Stimulated activated effector memory CD8-positive, alpha-beta T cell treated with anti-CD3 and anti-CD28 coated beads, Interleukin-12 subunit alpha, Interleukin-12 subunit beta, amount 100 ng/mL, for 72 hours (primary cell): ENCODE measurements around the gene CMSS1.

Source experiments
- ATAC-seq: fragments of 150-1000 bp; cut with Tn5 transposase; 2 replicates; pipeline ENCODE4 v1.10.0; 2021
- DNase-seq, 2 donors: peaks; one replicate each; pipeline ENCODE4 v3.0.0; 2021 to 2022; ENCODE audit warnings: low spot score in 2 of 2
- H3K27ac Mint-ChIP-seq: one replicate; pipeline ENCODE4 v1.8.0; 2022; ENCODE audit warnings: mild to moderate bottlenecking, mixed read lengths
- H3K36me3 Mint-ChIP-seq: one replicate; pipeline ENCODE4 v1.8.0; 2022; ENCODE audit warnings: mild to moderate bottlenecking, mixed read lengths
- H3K4me1 Mint-ChIP-seq: one replicate; pipeline ENCODE4 v1.8.0; 2022; ENCODE audit warnings: mixed read lengths
- H3K4me3 Mint-ChIP-seq: one replicate; pipeline ENCODE4 v1.8.0; 2022; ENCODE audit warnings: mild to moderate bottlenecking, mixed read lengths
- H3K9me3 Mint-ChIP-seq: one replicate; pipeline ENCODE4 v1.8.0; 2022; ENCODE audit warnings: mixed read lengths

CMSS1 gene

DNA sequence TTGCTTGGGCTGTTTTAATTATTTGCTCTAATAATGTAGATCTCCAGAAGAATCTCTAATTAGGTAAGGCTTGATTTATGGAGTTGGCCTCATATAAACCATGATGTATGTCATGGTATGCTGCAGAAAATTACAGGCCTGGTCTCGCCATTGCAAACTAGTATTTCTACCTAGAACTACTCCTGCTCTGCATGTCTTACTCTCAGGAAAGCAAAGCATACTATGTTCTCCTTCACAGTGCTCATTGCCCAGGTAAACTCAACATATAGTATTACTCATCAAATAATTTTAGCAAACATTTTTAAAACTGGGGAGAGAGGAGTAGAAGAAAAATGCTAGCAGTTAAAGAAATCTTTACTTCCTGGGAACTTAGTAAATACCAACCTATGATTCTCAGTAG, 205.9 kb downstream of the CMSS1 start:
- Mint-ChIP-seq H3K4me3 (no peak overlapping the region), H3K9me3 (no peaks in the 10 kb centered on the region), H3K4me1 (no peaks in the 10 kb centered on the region), H3K36me3 (no peaks in the 10 kb centered on the region), H3K27ac (no peak overlapping the region)
- ATAC-seq (no peak), DNase-seq (no peak)

DNA sequence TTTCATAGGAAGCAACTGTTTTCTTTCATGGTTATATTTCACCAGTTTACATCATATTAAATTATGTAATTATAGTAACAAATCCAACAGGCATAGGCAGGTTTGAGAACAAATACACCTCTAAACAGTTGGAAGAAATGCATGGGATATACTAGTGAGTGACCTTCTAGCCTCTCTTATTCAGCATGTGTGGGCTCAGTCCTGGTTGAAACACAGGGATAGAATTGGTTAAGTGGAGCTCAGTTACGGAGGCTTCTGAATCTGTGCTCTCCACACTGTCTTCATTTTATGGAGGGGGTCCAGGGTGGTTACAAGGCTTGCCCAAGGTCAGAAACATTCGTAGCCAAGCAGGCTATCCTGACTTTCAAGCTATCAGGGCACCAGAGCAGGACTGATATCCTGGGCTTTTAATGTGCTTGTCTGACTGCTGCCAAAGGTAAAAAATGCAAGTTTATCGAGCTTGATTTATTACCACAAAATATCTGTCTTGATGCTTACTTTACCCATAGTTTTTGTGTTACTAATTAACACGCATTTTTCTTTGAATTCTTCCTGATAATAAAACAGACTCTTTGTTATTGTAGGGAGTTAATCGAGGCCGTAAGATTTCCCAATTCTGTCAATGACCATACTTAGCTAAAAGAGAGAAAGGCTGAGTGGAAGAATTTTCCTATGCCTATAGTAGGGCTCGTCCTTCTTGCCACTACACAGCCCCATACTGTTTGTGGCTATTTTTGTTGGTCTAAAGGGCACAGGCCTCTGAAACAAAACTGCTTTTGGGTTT, 207.1 kb downstream of the CMSS1 start:
- no peaks in the 10 kb centered on the region for H3K9me3 Mint-ChIP-seq
- DNase-seq (no peak), ATAC-seq (no peak)
- H3K27ac Mint-ChIP-seq: no peak overlapping the region
- no peaks in the 10 kb centered on the region for H3K4me1 Mint-ChIP-seq
- no peak overlapping the region for H3K4me3 Mint-ChIP-seq
- no peaks in the 10 kb centered on the region for H3K36me3 Mint-ChIP-seq

DNA sequence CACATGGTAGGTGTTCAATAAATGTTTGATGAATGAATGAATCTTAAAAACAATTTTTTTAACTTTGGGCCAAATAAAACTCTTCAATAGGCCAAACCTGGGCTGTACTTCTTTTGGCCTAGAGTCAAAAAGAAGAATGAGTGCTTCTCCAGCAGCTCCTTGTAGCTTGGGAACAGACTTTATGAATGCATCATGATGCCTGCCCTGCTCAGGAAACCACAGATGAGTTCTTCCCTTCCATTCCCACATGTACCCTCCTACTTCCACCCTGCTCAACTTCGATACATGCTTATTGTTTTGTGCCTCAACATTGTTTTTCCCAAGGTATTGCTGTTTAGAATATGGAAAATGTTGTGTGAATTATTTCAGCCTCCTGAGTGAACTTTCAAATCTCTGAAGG, 209.7 kb downstream of the CMSS1 start:
- no peaks in the 10 kb centered on the region for H3K4me1 Mint-ChIP-seq
- no peaks in the 10 kb centered on the region for H3K9me3 Mint-ChIP-seq
- ATAC-seq: no peak
- DNase-seq: no peak
- H3K36me3 Mint-ChIP-seq: no peaks in the 10 kb centered on the region
- H3K27ac Mint-ChIP-seq: no peak overlapping the region
- no peak overlapping the region for H3K4me3 Mint-ChIP-seq

- no peak for ATAC-seq
- Mint-ChIP-seq H3K9me3 (no peaks in the 10 kb centered on the region), H3K4me3 (no peak overlapping the region), H3K36me3 (no peaks in the 10 kb centered on the region), H3K27ac (no peak overlapping the region), H3K4me1 (no peaks in the 10 kb centered on the region)
- DNase-seq: no peak
Observed at GRCh38 chr3:100029052-100029451, 211.4 kb downstream of the CMSS1 start.

DNA sequence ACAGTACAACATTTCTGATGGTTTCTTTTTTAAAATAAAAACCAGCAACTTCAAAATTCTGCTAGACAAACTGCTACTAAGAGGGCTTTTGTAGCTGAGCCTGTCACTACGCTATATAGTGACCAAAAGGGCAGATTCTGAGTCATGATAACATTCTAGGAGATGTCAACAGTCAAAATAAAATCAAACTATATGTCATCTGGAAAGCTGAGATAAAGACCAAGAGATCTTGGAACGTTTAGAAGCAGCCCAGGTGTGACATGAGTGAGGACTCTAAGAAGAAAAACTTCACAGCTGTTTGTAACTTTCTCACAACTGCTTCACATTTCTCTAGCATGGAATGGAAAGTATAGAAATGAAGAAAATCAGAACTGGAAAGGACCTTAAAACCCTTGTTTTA, 212.0 kb downstream of the CMSS1 start:
- ATAC-seq: peak; percentile 88
- Mint-ChIP-seq H3K4me3 (no peak overlapping the region), H3K9me3 (no peaks in the 10 kb centered on the region), H3K27ac (no peak overlapping the region), H3K36me3 (no peaks in the 10 kb centered on the region), H3K4me1 (no peaks in the 10 kb centered on the region)
- no peak for DNase-seq

DNA sequence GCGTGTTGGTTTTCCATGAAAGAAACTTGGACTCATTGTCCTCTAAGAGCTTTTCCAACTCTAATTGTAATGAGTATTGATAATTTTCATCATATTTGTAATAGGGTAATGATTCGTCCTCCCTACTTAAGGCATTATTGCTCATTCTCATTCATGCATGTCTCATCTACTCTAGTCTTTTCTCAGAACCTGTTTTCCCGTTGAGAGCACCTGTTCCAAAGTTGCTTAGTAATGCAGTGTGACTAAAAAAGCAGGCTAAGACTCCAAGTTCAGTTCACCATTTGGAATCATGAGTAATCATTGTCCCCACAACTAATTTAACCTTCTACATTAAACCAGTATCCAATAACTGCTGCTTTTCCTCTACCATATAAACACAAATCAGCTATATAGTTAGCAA, 212.7 kb downstream of the CMSS1 start:
- ATAC-seq: peak; percentile 73

DNA sequence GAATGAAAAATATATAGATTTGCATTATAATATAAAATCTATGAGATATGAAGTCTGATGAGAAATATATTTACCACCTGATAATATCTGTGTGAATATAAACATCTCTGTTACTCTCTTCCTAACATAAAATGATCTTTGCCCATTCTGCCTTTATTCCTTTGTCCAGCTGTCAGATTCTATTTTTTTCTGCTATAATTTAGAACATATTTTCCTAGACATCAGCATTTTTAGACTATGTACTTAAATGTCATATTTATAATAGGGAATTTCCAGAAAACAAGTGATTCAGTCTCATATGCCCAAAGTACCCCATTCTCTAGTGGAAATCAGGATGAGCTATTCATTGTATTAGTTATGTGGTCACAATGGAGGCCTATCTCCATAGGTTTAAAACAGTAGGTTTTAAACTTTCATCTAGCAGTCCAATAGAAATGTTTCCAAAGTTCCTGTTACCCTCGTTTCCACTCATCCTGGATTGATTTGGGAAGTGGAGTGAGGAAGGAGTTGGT, 213.3 kb downstream of the CMSS1 start:
- Mint-ChIP-seq H3K27ac (no peak overlapping the region), H3K9me3 (no peaks in the 10 kb centered on the region), H3K4me3 (no peak overlapping the region), H3K36me3 (no peaks in the 10 kb centered on the region), H3K4me1 (no peaks in the 10 kb centered on the region)
- DNase-seq: no peak
- ATAC-seq: no peak

More for the DNA sequence above, 212.7 kb downstream of the CMSS1 start:
- no peak overlapping the region for H3K27ac Mint-ChIP-seq
- no peaks in the 10 kb centered on the region for H3K4me1 Mint-ChIP-seq
- H3K36me3 Mint-ChIP-seq: no peaks in the 10 kb centered on the region
- H3K4me3 Mint-ChIP-seq: no peak overlapping the region
- no peaks in the 10 kb centered on the region for H3K9me3 Mint-ChIP-seq
- DNase-seq: no peak

- Mint-ChIP-seq H3K36me3 (no peaks in the 10 kb centered on the region), H3K9me3 (no peaks in the 10 kb centered on the region), H3K4me1 (no peaks in the 10 kb centered on the region), H3K27ac (no peak overlapping the region), H3K4me3 (no peak overlapping the region)
- no peak for DNase-seq
- no peak for ATAC-seq
Observed at GRCh38 chr3:100032243-100032642, 214.6 kb downstream of the CMSS1 start.

DNA sequence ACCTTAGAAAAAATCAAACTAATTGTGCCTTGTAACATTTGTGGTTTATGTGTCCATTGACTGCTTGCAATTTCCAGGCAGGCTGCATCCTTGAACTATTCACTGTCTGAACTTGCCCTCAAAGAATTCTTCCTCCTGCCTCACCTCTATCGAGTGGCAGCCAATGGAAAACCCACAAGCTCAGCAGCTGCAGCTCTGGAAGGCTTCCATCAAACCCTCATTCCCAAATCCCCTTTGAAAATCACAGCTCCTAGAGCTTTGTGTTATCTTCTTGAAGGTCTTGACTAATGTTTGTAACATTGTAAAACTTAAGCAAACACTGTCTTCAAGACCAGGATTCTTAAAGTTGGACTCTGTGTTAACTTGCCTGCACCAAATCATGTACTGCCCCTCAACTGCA, 215.5 kb downstream of the CMSS1 start:
- Mint-ChIP-seq H3K4me1 (no peaks in the 10 kb centered on the region), H3K4me3 (no peak overlapping the region), H3K36me3 (no peaks in the 10 kb centered on the region), H3K27ac (no peak overlapping the region), H3K9me3 (no peaks in the 10 kb centered on the region)
- no peak for DNase-seq
- no peak for ATAC-seq

- DNase-seq: no peak
- Mint-ChIP-seq H3K36me3 (no peaks in the 10 kb centered on the region), H3K9me3 (no peaks in the 10 kb centered on the region), H3K4me3 (no peak overlapping the region), H3K27ac (no peak overlapping the region), H3K4me1 (no peaks in the 10 kb centered on the region)
- no peak for ATAC-seq
Observed at GRCh38 chr3:100033903-100034471, 216.3 kb downstream of the CMSS1 start.

DNA sequence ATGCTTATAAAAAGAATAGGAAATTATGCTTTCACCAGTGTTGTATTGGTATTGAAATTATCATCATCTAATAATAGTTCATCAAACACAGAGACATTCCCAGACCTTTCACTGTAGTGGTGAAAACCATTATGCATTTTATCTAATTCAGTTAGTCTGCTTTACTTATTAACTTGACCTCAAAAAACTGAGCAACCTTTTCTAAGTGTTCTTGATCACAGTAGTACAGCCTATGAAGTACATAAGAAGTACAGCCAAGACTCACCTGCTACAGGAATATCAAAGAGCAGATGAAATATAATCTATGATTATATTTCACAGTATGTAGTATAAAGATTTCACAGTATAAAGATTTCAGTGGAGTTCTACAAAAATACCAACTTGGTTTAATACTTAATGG, 221.4 kb downstream of the CMSS1 start:
- H3K27ac Mint-ChIP-seq: no peak overlapping the region
- no peak overlapping the region for H3K4me3 Mint-ChIP-seq
- ATAC-seq (no peak), DNase-seq (no peak)
- H3K4me1 Mint-ChIP-seq: no peaks in the 10 kb centered on the region
- no peaks in the 10 kb centered on the region for H3K9me3 Mint-ChIP-seq
- no peaks in the 10 kb centered on the region for H3K36me3 Mint-ChIP-seq

DNA sequence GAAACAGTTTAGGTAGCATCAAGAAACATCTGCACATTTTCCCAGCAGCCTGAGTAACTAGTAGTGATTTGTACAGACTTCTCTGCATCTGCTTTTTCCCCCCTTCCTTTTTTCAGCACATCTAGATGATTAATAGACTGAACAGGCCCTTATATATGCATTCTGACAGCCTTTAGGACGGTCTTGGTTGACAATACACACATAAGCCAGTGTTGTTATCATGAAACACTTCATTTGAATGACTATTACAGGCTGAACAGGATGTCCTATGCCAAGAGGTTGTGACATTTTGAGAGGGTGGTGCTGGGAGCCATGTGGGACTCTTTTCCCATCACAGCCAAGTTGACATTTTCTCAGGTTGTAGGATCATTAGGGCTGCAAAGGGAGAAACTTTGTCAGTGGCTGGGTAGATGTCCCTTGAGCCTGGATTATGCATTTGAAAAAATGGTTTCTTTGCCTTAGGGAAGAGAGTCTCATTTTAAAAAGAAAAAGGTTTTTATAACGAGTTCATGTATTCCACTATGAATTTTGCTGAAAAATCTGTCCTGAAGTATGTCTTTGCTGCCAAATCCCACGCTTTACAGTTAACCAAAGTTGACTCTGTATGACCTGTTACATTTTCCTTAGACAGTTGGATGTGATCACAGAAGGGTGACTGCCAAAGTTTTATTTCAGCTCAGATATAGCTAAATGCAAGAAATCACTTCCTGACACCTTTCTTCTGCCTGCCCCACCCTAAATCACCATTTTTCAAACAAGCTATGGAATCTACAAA, 223.0 kb downstream of the CMSS1 start:
- no peak for DNase-seq

DNA sequence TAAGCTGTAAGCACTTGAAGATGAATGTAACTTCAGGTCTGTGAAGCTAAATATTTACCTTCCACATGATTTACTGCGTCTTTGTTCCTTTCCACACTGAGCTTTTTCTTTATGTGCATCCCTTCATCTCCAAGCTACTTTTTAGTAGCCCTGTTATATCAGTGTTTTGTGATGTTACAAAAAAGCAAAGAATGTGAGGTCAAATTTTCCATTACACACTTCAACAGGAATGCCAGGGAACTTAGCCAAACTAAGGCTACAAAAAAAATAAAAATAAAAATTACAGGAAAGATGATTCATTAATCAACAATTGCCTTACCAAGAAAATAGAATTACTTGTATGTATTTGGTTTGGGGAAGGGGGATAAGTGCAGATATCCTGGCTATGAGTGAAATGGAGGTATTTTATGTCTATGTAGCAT, 223.7 kb downstream of the CMSS1 start:
- no peak overlapping the region for H3K27ac Mint-ChIP-seq
- no peak overlapping the region for H3K4me3 Mint-ChIP-seq
- DNase-seq: no peak

More for the DNA sequence above, 223.0 kb downstream of the CMSS1 start:
- Mint-ChIP-seq H3K27ac (no peak overlapping the region), H3K4me3 (no peak overlapping the region), H3K9me3 (no peaks in the 10 kb centered on the region), H3K4me1 (no peaks in the 10 kb centered on the region), H3K36me3 (no peaks in the 10 kb centered on the region)
- no peak for ATAC-seq

DNA sequence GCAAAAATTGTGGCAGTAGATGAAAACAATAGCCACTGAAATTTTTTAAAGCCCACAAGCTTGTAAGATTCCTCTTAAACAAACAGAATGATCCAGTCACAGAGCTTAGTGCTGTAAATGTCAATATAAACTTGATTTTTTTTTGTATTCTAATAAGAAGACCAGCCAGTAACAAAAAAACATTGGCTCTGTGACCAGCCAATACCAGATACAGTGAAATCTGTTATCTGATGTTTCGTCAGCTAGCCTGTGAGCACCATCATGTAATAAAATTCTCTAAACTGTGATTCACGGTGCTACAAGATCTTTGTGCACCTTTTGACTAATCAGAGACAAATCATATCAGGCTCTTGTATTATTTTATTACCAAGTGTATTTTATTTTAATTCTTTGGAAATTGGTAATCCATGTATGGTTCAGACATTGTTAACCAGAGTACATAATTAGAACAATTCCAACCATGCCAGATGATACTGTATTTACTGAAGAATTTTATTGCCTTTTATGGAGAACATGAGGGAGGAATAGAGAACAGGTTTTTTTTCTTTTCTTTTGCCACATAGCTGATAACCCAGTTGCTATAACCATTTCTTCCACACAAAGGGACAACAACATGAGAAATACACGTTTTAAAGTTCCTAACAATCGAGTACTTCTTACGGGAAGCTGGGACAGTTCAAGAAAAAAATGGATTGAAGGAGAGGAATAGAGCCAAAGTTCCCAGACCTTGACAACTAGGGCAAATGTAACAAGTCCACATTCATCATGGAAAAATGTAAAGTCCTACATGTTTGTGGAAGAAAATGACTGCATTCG, 224.7 kb downstream of the CMSS1 start:
- peaks cover 6% of the 10 kb centered on the region for H3K4me1 Mint-ChIP-seq

More for the DNA sequence above, 223.7 kb downstream of the CMSS1 start:
- Mint-ChIP-seq H3K9me3 (no peaks in the 10 kb centered on the region), H3K4me1 (peaks cover under 1% of the 10 kb centered on the region), H3K36me3 (no peaks in the 10 kb centered on the region)
- no peak for ATAC-seq

DNA sequence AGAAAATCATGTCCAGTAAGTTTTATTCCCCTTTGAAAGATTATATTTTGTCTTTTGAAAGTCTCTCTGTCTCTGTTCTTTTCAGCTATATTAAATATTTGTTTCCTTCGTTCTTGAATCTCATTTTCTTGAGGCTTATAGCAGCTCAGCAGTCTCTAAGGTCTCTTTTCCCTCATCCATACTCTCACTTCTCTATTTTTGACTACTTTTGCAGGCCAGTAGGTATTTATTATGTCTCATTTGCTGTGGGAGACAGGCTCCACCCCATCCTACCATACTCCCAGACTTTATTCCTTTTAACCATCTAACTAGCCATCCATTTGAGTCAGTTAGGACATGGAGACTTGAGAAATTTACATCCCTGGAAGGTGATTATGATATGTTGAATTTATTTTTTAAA, 225.6 kb downstream of the CMSS1 start:
- Mint-ChIP-seq H3K9me3 (no peaks in the 10 kb centered on the region), H3K4me1 (peaks cover 15% of the 10 kb centered on the region), H3K36me3 (no peaks in the 10 kb centered on the region), H3K4me3 (no peak overlapping the region), H3K27ac (no peak overlapping the region)
- ATAC-seq: no peak
- no peak for DNase-seq

More for the DNA sequence above, 224.7 kb downstream of the CMSS1 start:
- no peak overlapping the region for H3K27ac Mint-ChIP-seq
- DNase-seq: no peak
- no peak for ATAC-seq
- no peaks in the 10 kb centered on the region for H3K9me3 Mint-ChIP-seq
- H3K4me3 Mint-ChIP-seq: no peak overlapping the region
- H3K36me3 Mint-ChIP-seq: no peaks in the 10 kb centered on the region
